ENCODE results near the gene NUP133. TPM values are rescaled to one million over a fixed set of nuclear protein-coding genes. Genes with fewer than 3 reads are reported as not detected.
A peak's percentile ranks its signal among the peaks of the same experiment; 100 is the strongest.
"Not testable (repeated sequence)": the region's sequence is repeated elsewhere in the genome, so short reads cannot be mapped to it uniquely, and the experiment has no call there.

The NUP133 gene
- total and polyA plus RNA-seq, 2 experiments from 2014 or later: 29.5 to 65.4 TPM

DNA sequence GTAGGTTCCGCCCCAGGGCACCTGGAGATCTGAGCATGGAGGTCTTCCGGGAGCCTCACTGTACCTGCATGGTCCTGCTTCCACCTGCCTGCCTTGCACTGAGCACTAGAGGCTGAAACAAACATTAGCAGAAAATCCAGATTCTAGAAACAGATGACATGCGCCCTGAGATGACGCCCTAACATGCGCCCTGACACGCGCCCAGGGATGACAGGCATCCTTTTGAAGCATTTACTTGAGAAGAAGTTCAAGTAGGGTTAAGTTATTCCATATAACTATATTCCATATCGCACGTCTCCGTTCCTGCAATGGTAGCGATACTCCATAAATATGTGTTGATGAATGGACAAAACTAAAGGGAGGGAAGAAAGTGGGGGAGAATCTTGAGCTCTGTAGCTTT is 87.9 kb downstream of the NUP133 start (continued):
- TF ChIP-seq STAT1 (IDR thresholded peaks at IDR 0.05; ENCODE audit: unreplicated experiment) (no peak), POLR2AphosphoS5 (IDR thresholded peaks at IDR 0.05; ENCODE audit: low read depth) (no peak), ZNF331 (CRISPR knock-in tag; IDR thresholded peaks at IDR 0.05; ENCODE audit: low read depth) (no peak)
- TF ChIP-seq, protein P1, sequence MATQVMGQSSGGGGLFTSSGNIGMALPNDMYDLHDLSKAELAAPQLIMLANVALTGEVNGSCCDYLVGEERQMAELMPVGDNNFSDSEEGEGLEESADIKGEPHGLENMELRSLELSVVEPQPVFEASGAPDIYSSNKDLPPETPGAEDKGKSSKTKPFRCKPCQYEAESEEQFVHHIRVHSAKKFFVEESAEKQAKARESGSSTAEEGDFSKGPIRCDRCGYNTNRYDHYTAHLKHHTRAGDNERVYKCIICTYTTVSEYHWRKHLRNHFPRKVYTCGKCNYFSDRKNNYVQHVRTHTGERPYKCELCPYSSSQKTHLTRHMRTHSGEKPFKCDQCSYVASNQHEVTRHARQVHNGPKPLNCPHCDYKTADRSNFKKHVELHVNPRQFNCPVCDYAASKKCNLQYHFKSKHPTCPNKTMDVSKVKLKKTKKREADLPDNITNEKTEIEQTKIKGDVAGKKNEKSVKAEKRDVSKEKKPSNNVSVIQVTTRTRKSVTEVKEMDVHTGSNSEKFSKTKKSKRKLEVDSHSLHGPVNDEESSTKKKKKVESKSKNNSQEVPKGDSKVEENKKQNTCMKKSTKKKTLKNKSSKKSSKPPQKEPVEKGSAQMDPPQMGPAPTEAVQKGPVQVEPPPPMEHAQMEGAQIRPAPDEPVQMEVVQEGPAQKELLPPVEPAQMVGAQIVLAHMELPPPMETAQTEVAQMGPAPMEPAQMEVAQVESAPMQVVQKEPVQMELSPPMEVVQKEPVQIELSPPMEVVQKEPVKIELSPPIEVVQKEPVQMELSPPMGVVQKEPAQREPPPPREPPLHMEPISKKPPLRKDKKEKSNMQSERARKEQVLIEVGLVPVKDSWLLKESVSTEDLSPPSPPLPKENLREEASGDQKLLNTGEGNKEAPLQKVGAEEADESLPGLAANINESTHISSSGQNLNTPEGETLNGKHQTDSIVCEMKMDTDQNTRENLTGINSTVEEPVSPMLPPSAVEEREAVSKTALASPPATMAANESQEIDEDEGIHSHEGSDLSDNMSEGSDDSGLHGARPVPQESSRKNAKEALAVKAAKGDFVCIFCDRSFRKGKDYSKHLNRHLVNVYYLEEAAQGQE (IDR thresholded peaks at IDR 0.05; ENCODE audit: unreplicated experiment): no peak

DNA sequence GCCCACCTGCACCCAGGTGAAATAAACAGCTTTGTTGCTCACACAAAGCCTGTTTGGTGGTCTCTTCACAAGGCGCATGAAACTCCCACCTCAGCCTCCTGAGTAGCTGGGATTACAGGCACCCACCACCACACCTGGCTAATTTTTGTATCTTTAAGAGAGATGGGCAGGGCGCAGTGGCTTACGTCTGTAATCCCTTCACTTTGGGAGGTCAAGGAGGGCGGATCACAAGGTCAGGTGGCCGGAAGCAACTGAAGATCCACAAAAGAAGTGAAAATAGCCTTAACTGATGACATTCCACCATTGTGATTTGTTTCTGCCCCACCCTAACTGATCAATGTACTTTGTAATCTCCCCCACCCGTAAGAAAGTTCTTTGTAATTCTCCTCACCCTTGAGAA is 89.6 kb downstream of the NUP133 start:
- H3K4me1 Mint-ChIP-seq; DNase-seq (ENCODE audit: low spot score); H3K79me2 ChIP-seq (replicated peaks; ENCODE audit: insufficient read depth); H3K4me2 ChIP-seq; H3K27ac ChIP-seq (ENCODE audit: low read depth); H3K27me3 ChIP-seq (ENCODE audit: insufficient read depth); H3K9me2 ChIP-seq (ENCODE audit: insufficient read depth); H3K27ac Mint-ChIP-seq; H3K36me3 ChIP-seq (ENCODE audit: insufficient read depth); H3K4me3 ChIP-seq; H3K4me3 Mint-ChIP-seq; H3K9me3 Mint-ChIP-seq; ATAC-seq; H4K20me1 ChIP-seq (replicated peaks; ENCODE audit: insufficient read depth); H3K36me3 Mint-ChIP-seq (ENCODE audit: low read depth); H3F3A ChIP-seq (replicated peaks; ENCODE audit: low read depth): not testable (repeated sequence)
- H3K27me3 Mint-ChIP-seq (ENCODE audit: insufficient read depth, low read depth, poor library complexity): peaks cover 14% of the 10 kb centered on the region
- peaks cover 18% of the 10 kb centered on the region for H3K4me1 ChIP-seq (ENCODE audit: insufficient read depth)
- peak overlapping the region; percentile 91; the same call in 1 of the 2 replicates for H2AFZ ChIP-seq

- not testable (repeated sequence) for H3F3A ChIP-seq (replicated peaks; ENCODE audit: low read depth); H3K79me2 ChIP-seq (replicated peaks; ENCODE audit: insufficient read depth); H3K9me3 Mint-ChIP-seq; H3K36me3 ChIP-seq (ENCODE audit: insufficient read depth); H3K9me2 ChIP-seq (ENCODE audit: insufficient read depth); H2AFZ ChIP-seq; H4K20me1 ChIP-seq (replicated peaks; ENCODE audit: insufficient read depth); H3K4me3 ChIP-seq; H3K4me3 Mint-ChIP-seq; H3K4me2 ChIP-seq; H3K36me3 Mint-ChIP-seq (ENCODE audit: low read depth); DNase-seq (ENCODE audit: low spot score); H3K27ac Mint-ChIP-seq; ATAC-seq; H3K27ac ChIP-seq (ENCODE audit: low read depth)
- peaks cover 48% of the 10 kb centered on the region for H3K4me1 ChIP-seq (ENCODE audit: insufficient read depth)
- peaks cover 40% of the 10 kb centered on the region for H3K27me3 ChIP-seq (ENCODE audit: insufficient read depth)
- H3K27me3 Mint-ChIP-seq (ENCODE audit: insufficient read depth, low read depth, poor library complexity): peaks cover 49% of the 10 kb centered on the region
- peaks cover 38% of the 10 kb centered on the region for H3K4me1 Mint-ChIP-seq
Measured at GRCh38 chr1:229412810-229413209, 95.3 kb downstream of the NUP133 start.

DNA sequence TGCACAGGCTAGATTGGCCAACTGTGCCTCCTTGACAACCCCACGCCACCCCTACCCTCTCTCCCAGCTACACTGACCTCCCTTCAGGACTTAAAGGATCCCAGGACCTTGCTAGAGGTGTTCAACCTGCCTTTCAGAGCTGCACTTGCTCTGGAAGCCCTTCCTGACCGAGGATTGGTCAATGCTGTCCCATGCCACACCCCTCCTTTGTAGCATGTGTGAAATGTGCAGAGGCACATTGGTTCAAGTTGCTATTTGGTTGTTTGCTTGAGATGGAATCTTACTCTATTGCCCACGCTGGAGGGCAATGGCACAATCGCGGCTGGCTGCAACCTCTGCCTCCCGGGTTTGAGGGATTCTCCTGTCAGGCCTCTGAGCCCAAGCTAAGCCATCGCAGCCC is 96.1 kb downstream of the NUP133 start:
- H3K9me3 Mint-ChIP-seq: no peaks in the 10 kb centered on the region
- TF ChIP-seq, protein P2, sequence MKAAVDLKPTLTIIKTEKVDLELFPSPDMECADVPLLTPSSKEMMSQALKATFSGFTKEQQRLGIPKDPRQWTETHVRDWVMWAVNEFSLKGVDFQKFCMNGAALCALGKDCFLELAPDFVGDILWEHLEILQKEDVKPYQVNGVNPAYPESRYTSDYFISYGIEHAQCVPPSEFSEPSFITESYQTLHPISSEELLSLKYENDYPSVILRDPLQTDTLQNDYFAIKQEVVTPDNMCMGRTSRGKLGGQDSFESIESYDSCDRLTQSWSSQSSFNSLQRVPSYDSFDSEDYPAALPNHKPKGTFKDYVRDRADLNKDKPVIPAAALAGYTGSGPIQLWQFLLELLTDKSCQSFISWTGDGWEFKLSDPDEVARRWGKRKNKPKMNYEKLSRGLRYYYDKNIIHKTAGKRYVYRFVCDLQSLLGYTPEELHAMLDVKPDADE (IDR thresholded peaks at IDR 0.05): no peak

More for the DNA sequence above, 96.1 kb downstream of the NUP133 start:
- Histone ChIP-seq H3K27ac (ENCODE audit: low read depth) (no peak overlapping the region), H3K36me3 (ENCODE audit: insufficient read depth) (no peaks in the 10 kb centered on the region), H3K9me2 (ENCODE audit: insufficient read depth) (no peaks in the 10 kb centered on the region), H3F3A (replicated peaks; ENCODE audit: low read depth) (peaks cover 7% of the 10 kb centered on the region), H3K27me3 (ENCODE audit: insufficient read depth) (peaks cover 48% of the 10 kb centered on the region), H4K20me1 (replicated peaks; ENCODE audit: insufficient read depth) (0 out of 2 replicates have a peak, but pooled peaks cover 4% of the 10 kb centered on the region), H3K79me2 (replicated peaks; ENCODE audit: insufficient read depth) (no peaks in the 10 kb centered on the region), H2AFZ (peak overlapping the region; percentile 88; the same call in 1 of the 2 replicates), H3K4me2 (peak overlapping the region; percentile 72; the same call in 1 of the 2 replicates), H3K4me1 (ENCODE audit: insufficient read depth) (peaks cover 47% of the 10 kb centered on the region), H3K4me3 (no peak overlapping the region)
- no peak for ATAC-seq
- Mint-ChIP-seq H3K4me1 (peaks cover 38% of the 10 kb centered on the region), H3K36me3 (ENCODE audit: low read depth) (no peaks in the 10 kb centered on the region), H3K4me3 (peak overlapping the region; percentile 10; the same call in 1 of the 3 replicates), H3K27ac (no peak overlapping the region), H3K27me3 (ENCODE audit: insufficient read depth, low read depth, poor library complexity) (peaks cover 56% of the 10 kb centered on the region)
- DNase-seq (ENCODE audit: low spot score): no peak
